Measurements from ENCODE around the gene HDLBP.

The HDLBP gene

DNA sequence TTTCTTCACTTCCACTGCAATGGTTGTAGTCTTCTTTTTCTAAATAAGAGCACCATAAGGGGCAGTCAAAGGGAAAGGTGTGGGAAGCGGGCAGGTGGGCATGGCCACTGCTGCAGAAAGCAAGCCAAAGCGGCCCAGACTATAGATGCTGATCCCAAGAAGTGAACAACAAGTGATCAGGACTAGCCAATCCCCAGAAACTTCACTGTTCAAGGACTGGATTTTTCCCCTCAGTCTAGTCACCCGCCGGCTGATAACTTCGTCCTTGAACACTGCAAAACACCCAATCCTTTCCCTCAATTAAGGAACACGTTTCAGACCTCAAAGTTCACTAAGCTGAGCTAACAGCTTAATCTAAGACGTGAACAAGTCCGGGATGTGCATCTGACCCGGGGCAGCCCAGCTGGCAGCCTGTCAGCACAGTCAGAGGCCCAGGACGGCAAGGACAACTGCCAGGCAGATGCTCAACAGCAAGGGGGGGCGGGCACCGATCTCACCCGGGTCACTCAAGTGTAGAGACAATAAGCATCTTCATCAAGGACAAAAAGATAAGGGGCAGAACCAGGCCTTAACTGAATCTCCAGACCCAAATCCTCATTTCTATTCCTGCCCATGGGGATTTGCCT, 59.8 kb downstream of the HDLBP start:
- no peak overlapping the region for H2AFZ ChIP-seq
- H3K9me3 ChIP-seq (ENCODE audit: control insufficient read depth, low read length): no peaks in the 10 kb centered on the region
- no peaks in the 10 kb centered on the region for H3K36me3 ChIP-seq (ENCODE audit: control insufficient read depth, insufficient read depth, low read length)
- H3K27me3 ChIP-seq (ENCODE audit: control insufficient read depth, insufficient read depth, low read length): no peaks in the 10 kb centered on the region
- H3K4me2 ChIP-seq (ENCODE audit: low read length): no peak overlapping the region
- no peak overlapping the region for H3K9ac ChIP-seq
- H3K4me3 ChIP-seq (ENCODE audit: low read depth, low read length): no peak overlapping the region
- TF ChIP-seq, protein P1, sequence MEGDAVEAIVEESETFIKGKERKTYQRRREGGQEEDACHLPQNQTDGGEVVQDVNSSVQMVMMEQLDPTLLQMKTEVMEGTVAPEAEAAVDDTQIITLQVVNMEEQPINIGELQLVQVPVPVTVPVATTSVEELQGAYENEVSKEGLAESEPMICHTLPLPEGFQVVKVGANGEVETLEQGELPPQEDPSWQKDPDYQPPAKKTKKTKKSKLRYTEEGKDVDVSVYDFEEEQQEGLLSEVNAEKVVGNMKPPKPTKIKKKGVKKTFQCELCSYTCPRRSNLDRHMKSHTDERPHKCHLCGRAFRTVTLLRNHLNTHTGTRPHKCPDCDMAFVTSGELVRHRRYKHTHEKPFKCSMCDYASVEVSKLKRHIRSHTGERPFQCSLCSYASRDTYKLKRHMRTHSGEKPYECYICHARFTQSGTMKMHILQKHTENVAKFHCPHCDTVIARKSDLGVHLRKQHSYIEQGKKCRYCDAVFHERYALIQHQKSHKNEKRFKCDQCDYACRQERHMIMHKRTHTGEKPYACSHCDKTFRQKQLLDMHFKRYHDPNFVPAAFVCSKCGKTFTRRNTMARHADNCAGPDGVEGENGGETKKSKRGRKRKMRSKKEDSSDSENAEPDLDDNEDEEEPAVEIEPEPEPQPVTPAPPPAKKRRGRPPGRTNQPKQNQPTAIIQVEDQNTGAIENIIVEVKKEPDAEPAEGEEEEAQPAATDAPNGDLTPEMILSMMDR (IDR thresholded peaks at IDR 0.05): no peak
- no peaks in the 10 kb centered on the region for H3K4me1 ChIP-seq
- H3K79me2 ChIP-seq: peaks cover 18% of the 10 kb centered on the region
- H3K27ac ChIP-seq: no peak overlapping the region

DNA sequence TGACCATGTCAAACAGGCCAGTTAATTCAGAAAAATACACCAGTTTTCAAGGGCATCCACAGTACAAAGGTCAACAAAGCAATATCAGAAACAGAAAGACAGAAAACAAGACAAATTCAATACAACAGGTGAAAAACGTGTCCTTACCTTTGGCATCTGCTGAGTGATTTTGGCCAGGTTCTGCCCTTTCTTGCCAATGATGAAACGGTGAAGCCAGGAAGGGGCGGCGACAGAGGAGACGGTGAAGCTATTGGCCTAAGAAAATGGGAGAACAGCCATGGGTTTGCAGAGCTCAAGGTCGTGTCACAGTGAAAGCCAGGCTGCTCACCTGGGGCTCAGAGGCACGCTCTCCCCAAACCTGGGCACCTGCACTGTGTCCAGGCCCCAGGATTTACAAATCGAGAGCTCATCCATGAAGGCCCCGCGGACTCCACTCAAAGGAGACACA, 60.5 kb downstream of the HDLBP start:
- Histone ChIP-seq H3K9ac (no peak overlapping the region), H3K79me2 (peaks cover 22% of the 10 kb centered on the region), H3K4me3 (ENCODE audit: low read depth, low read length) (no peak overlapping the region), H3K36me3 (ENCODE audit: control insufficient read depth, insufficient read depth, low read length) (no peaks in the 10 kb centered on the region), H3K9me3 (ENCODE audit: control insufficient read depth, low read length) (no peaks in the 10 kb centered on the region), H3K4me1 (no peaks in the 10 kb centered on the region), H3K4me2 (ENCODE audit: low read length) (no peak overlapping the region), H3K27me3 (ENCODE audit: control insufficient read depth, insufficient read depth, low read length) (no peaks in the 10 kb centered on the region), H2AFZ (no peak overlapping the region), H3K27ac (no peak overlapping the region)
- TF ChIP-seq, protein P1 (IDR thresholded peaks at IDR 0.05): no peak

DNA sequence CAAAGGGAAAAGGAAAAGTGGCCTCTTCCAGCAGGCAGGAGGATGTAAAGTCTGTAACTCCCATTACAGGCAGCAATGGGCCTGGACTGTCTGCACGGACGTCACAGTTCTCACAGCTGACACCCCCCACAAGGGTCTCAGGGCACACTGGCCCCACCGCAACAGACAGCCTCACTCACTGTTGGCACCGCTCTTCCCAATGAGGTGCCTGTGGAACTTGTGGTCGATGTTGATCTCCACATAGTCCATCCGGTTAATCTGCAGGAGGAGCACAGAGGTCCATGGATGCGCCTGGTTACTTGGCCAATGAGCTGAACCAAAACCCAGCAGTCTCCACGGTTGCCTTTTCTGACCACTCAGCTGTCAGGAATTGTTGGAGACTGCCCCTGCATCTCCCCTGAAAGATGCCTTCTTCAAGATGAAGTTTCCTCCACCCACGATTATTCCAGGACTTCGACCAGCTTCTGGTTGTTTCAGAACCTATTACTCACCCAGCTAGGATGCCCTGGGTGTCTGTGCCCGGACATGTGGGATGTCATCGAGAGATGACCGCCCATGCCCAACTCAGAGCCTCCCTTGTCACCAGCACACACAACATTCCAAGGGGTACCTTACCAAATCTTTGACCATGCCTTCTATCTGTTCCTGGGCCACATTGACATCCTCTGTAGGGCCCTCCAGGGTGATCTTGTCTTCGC, 62.5 kb downstream of the HDLBP start:
- H3K4me1 ChIP-seq: no peaks in the 10 kb centered on the region
- H3K9ac ChIP-seq: no peak overlapping the region
- H3K79me2 ChIP-seq: peaks cover 30% of the 10 kb centered on the region
- TF ChIP-seq, protein P1 (IDR thresholded peaks at IDR 0.05): no peak
- no peak overlapping the region for H3K27ac ChIP-seq
- H2AFZ ChIP-seq: no peak overlapping the region
- no peaks in the 10 kb centered on the region for H3K27me3 ChIP-seq (ENCODE audit: control insufficient read depth, insufficient read depth, low read length)
- no peaks in the 10 kb centered on the region for H3K9me3 ChIP-seq (ENCODE audit: control insufficient read depth, low read length)
- H3K4me3 ChIP-seq (ENCODE audit: low read depth, low read length): no peak overlapping the region
- no peaks in the 10 kb centered on the region for H3K36me3 ChIP-seq (ENCODE audit: control insufficient read depth, insufficient read depth, low read length)
- no peak overlapping the region for H3K4me2 ChIP-seq (ENCODE audit: low read length)

GRCh38 chr2:241249654-241250053, 65.8 kb downstream of the HDLBP start:
- no peaks in the 10 kb centered on the region for H3K27me3 ChIP-seq (ENCODE audit: control insufficient read depth, insufficient read depth, low read length)
- H3K4me1 ChIP-seq: no peaks in the 10 kb centered on the region
- H3K4me3 ChIP-seq (ENCODE audit: low read depth, low read length): no peak overlapping the region
- H3K9me3 ChIP-seq (ENCODE audit: control insufficient read depth, low read length): no peaks in the 10 kb centered on the region
- no peak overlapping the region for H3K9ac ChIP-seq
- H3K27ac ChIP-seq: no peak overlapping the region
- H3K36me3 ChIP-seq (ENCODE audit: control insufficient read depth, insufficient read depth, low read length): no peaks in the 10 kb centered on the region
- no peak overlapping the region for H2AFZ ChIP-seq
- no peak overlapping the region for H3K4me2 ChIP-seq (ENCODE audit: low read length)
- TF ChIP-seq, protein P1 (IDR thresholded peaks at IDR 0.05): no peak
- peaks cover 22% of the 10 kb centered on the region for H3K79me2 ChIP-seq

Measured in parathyroid adenoma (tissue), 2 donors.